DMS114 treated with DMSO at 0.1 percent for 48 hours (cell line): ENCODE results near the gene CSNK1D.

Experiments
- DNase-seq: peaks from one replicate; lab custom pipeline; 2025; ENCODE audit not compliant: unreplicated experiment; lab: John Stamatoyannopoulos, UW

Gene CSNK1D

GRCh38 chr17:82311971-82312370 lies 38.5 kb upstream of the CSNK1D start:
- DNase-seq = no peak

GRCh38 chr17:82310877-82311276 lies 37.4 kb upstream of the CSNK1D start:
- no peak for DNase-seq

GRCh38 chr17:82309656-82310570 lies 36.4 kb upstream of the CSNK1D start:
- no peak for DNase-seq

- no peak for DNase-seq
Measured at GRCh38 chr17:82305727-82306300, 32.3 kb upstream of the CSNK1D start.

- DNase-seq = no peak
Measured at GRCh38 chr17:82304826-82305726, 31.6 kb upstream of the CSNK1D start.

- DNase-seq = no peak
Measured at GRCh38 chr17:82303944-82304808, 30.7 kb upstream of the CSNK1D start.

- DNase-seq = no peak
Measured at GRCh38 chr17:82302991-82303943, 29.8 kb upstream of the CSNK1D start.

- DNase-seq = no peak
Measured at GRCh38 chr17:82302568-82302963, 29.1 kb upstream of the CSNK1D start.

- DNase-seq = no peak
Measured at GRCh38 chr17:82301916-82302567, 28.5 kb upstream of the CSNK1D start.

GRCh38 chr17:82301300-82301915 lies 27.9 kb upstream of the CSNK1D start:
- DNase-seq = no peak

GRCh38 chr17:82300707-82301270 lies 27.3 kb upstream of the CSNK1D start:
- peak; percentile 26 for DNase-seq

GRCh38 chr17:82300228-82300627 lies 26.7 kb upstream of the CSNK1D start:
- DNase-seq = no peak

- no peak for DNase-seq
Measured at GRCh38 chr17:82299452-82299851, 26.0 kb upstream of the CSNK1D start.

GRCh38 chr17:82298538-82299421 lies 25.3 kb upstream of the CSNK1D start:
- DNase-seq = no peak

GRCh38 chr17:82297714-82298537 lies 24.4 kb upstream of the CSNK1D start:
- DNase-seq = no peak

- DNase-seq = no peak
Measured at GRCh38 chr17:82297280-82297713, 23.8 kb upstream of the CSNK1D start.
